OCI-LY3 (cell line): ENCODE data around the gene IFNGR2.

Experiments used
- H2AFZ ChIP-seq: fragments of 200-600, 300-600 bp; shearing (Covaris generic); 2 replicates; pipeline ENCODE4 v1.6.0; 2014; ENCODE audit warnings: antibody characterized with exemption, low read depth, low read length
- H3K27ac ChIP-seq: fragments of 200-600, 300-600 bp; sonication (generic); 2 replicates; pipeline ENCODE4 v1.5.1; 2014; ENCODE audit warnings: mild to moderate bottlenecking, low read length, moderate library complexity, mixed read lengths
- H3K27me3 ChIP-seq: fragments of 200-600, 300-600 bp; sonication (generic); 2 replicates; pipeline ENCODE4 v1.6.1; 2014; ENCODE audit warnings: low read depth, low read length, mixed read lengths
- H3K36me3 ChIP-seq: fragments of 200-600, 300-600 bp; sonication (generic); replicated peaks from 2 replicates; pipeline ENCODE3; 2014; ENCODE audit warnings: low read depth, low read length, mixed read lengths
- H3K4me1 ChIP-seq: fragments of 300-600, 200-600 bp; sonication (generic); 2 replicates; pipeline ENCODE4 v1.6.1; 2014; ENCODE audit warnings: low read length, mixed read lengths
- H3K4me2 ChIP-seq: fragments of 200-600, 300-600 bp; sonication (generic); 2 replicates; pipeline ENCODE4 v1.6.1; 2014; ENCODE audit warnings: low read length, mixed read lengths
- H3K4me3 ChIP-seq: fragments of 300-600, 200-600 bp; sonication (generic); 2 replicates; pipeline ENCODE4 v1.5.1; 2014; ENCODE audit warnings: antibody characterized with exemption, mild to moderate bottlenecking, low read length, moderate library complexity
- H3K79me2 ChIP-seq: fragments of 300-600, 200-600 bp; shearing (Covaris generic); 2 replicates; pipeline ENCODE4 v1.6.1; 2014; ENCODE audit warnings: mild to moderate bottlenecking, low read length, mixed read lengths
- H3K9ac ChIP-seq: fragments of 300-600, 200-600 bp; shearing (Covaris generic); 2 replicates; pipeline ENCODE4 v1.6.0; 2014; ENCODE audit warnings: mild to moderate bottlenecking, low read length, moderate library complexity
- H3K9me3 ChIP-seq: fragments of 200-600, 300-600 bp; shearing (Covaris generic); 2 replicates; pipeline ENCODE4 v1.6.1; 2014; ENCODE audit warnings: low read length, mixed read lengths; ENCODE audit not compliant: insufficient read depth
- H4K20me1 ChIP-seq: fragments of 200-600, 300-600 bp; sonication (generic); 2 replicates; pipeline ENCODE4 v1.6.1; 2016; ENCODE audit warnings: low read length, mixed read lengths; ENCODE audit not compliant: insufficient read depth
- EZH2phosphoT487 ChIP-seq: fragments of 200-600 bp; shearing (Covaris generic); IDR thresholded peaks from 2 replicates; pipeline ENCODE4 v1.6.1; 2018; ENCODE audit warnings: antibody characterized with exemption, mixed run types, low read depth
- TF ChIP-seq, protein P1 (sequence below): fragments of 200-600, 300-600 bp; sonication (generic); IDR thresholded peaks from 2 replicates; pipeline ENCODE4 v1.5.1; 2014; ENCODE audit warnings: antibody characterized with exemption, low read length, low read depth

The IFNGR2 gene

GRCh38 chr21:33480481-33481103 lies 77.4 kb downstream of the IFNGR2 start:
- peaks cover 11% of the 10 kb centered on the region; the same call in 1 of the 2 replicates for H3K79me2 ChIP-seq
- peak overlapping the region; percentile 62 for H2AFZ ChIP-seq
- no peaks in the 10 kb centered on the region for H3K36me3 ChIP-seq
- H3K9me3 ChIP-seq, result no peaks in the 10 kb centered on the region
- peak overlapping the region; percentile 65 for H3K4me2 ChIP-seq
- H4K20me1 ChIP-seq, result no peaks in the 10 kb centered on the region
- 0 out of 2 replicates have a peak, but pooled peaks cover 7% of the 10 kb centered on the region for H3K27me3 ChIP-seq
- peak overlapping the region; percentile 79 for H3K4me3 ChIP-seq
- H3K9ac ChIP-seq, result peak overlapping the region; percentile 61
- H3K27ac ChIP-seq, result peak overlapping the region; percentile 34
- H3K4me1 ChIP-seq, result peaks cover 5% of the 10 kb centered on the region; the same call in 1 of the 2 replicates
- TF ChIP-seq EZH2phosphoT487, result no peak
- TF ChIP-seq, protein P1, sequence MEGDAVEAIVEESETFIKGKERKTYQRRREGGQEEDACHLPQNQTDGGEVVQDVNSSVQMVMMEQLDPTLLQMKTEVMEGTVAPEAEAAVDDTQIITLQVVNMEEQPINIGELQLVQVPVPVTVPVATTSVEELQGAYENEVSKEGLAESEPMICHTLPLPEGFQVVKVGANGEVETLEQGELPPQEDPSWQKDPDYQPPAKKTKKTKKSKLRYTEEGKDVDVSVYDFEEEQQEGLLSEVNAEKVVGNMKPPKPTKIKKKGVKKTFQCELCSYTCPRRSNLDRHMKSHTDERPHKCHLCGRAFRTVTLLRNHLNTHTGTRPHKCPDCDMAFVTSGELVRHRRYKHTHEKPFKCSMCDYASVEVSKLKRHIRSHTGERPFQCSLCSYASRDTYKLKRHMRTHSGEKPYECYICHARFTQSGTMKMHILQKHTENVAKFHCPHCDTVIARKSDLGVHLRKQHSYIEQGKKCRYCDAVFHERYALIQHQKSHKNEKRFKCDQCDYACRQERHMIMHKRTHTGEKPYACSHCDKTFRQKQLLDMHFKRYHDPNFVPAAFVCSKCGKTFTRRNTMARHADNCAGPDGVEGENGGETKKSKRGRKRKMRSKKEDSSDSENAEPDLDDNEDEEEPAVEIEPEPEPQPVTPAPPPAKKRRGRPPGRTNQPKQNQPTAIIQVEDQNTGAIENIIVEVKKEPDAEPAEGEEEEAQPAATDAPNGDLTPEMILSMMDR, result no peak

GRCh38 chr21:33481314-33481943 lies 78.2 kb downstream of the IFNGR2 start:
- Histone ChIP-seq H3K36me3 (no peaks in the 10 kb centered on the region), H3K4me1 (peaks cover 5% of the 10 kb centered on the region; the same call in 1 of the 2 replicates), H2AFZ (no peak overlapping the region), H3K27ac (no peak overlapping the region), H3K4me3 (no peak overlapping the region), H3K79me2 (peaks cover 11% of the 10 kb centered on the region; the same call in 1 of the 2 replicates), H3K4me2 (no peak overlapping the region), H4K20me1 (no peaks in the 10 kb centered on the region), H3K27me3 (0 out of 2 replicates have a peak, but pooled peaks cover 7% of the 10 kb centered on the region), H3K9ac (no peak overlapping the region), H3K9me3 (no peaks in the 10 kb centered on the region)
- TF ChIP-seq, protein P1, result no peak
- TF ChIP-seq EZH2phosphoT487, result no peak
